KG1 (cell line): ENCODE results near the gene BEAN1.

Experiments used
- DNase-seq: peaks from one replicate; lab custom pipeline; 2025; lab: John Stamatoyannopoulos, UW

The BEAN1 gene, protein sequence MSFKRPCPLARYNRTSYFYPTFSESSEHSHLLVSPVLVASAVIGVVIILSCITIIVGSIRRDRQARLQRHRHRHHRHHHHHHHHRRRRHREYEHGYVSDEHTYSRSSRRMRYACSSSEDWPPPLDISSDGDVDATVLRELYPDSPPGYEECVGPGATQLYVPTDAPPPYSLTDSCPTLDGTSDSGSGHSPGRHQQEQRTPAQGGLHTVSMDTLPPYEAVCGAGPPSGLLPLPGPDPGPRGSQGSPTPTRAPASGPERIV

DNA sequence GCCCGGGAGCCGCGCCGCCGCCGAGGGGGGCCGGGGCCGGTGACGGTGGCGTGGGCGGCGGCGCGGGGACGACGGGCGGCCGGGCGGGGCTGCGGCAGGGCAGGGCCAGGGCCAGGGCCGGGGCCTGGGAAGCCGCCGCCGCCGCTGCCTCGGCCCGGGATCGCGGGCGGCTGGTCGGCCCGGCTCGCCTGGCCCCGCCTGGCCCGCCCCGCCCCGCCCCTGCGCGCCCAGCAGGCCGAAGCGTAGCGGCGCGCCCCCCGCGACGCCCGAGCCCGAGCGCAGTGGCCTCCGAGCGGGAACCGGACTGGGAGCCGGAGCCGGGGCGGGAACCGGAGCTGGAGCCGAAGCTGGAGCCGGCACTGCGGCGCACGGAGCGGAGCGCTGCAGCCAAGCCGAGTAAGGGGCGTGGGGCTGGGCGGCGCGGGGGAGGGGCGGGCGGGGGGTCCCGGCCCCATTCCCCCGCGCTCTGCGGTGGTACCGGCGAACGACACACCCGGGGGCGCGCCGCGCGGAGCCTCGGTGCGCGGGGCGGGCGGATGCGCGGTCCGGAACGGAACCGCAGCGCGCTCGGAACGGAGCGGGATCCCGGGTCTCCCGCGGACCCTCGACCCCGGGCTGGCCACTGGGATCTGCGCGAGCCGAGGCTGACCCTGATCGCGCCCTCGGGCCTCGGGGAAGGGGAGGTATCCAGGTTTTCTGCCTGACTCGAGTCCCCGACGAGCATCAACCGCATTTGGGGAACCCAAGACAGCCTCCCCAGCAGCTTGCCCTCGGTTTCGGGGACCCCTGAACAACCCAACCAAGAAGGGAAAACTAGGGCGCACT lies at the start of gene BEAN1:
TSS of gene BEAN1 (plus strand) at position 260 of the 825 bp plus-strand sequence. CDS start 10,382 bp downstream, outside the sequence.
- no peak for DNase-seq

DNA sequence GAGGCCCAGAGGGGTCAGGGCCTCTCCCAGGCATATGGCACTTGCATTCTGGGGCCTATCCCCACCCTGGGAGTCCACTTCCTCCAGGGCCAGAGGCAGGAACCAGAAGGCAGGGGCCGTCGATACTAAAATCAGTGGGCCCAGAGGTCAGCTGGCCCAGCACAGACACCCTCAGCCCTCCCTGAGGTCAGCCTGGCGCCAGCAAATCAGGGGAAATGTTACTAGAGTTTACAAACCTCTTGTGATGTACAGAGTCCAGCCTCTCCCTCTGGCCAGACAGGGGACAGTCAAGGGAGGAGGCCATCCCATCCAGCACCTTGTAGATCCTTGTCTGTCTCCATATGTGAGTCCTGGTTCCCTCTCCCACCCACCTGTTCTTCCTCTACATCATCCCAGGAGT lies 49.8 kb upstream of the BEAN1 start:
- no peak for DNase-seq

DNA sequence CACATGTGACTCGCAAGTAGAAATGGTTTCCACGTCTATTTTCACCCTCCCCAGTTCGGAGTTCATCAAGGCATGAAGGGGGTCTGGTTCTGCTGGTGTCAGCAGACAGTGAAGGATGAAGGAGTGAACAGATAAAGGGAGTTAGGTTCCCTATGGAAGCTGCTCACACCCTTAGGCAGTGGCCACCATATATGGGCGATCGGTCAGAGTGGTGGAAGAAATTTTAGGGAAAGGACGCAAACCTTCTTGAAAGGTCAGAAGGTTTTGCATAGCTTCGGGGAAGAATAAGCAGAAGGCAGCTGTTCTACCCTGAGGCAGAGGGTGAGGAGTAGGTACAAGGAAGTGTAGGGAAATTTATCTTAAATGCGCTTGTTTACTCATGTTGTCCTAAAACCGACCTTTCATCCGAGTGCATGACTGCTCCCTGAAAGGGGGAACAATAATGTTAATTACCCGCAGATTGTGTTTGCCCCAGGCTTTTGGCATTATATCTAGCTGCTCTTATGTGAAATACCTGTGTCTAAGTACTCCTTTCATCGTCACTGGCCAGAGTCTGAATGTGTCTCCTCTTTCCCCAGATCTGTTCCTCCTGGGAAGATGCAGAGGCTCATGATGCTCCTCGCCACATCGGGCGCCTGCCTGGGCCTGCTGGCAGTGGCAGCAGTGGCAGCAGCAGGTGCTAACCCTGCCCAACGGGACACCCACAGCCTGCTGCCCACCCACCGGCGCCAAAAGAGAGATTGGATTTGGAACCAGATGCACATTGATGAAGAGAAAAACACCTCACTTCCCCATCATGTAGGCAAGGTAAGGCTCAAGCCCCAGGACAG lies 48.1 kb upstream of the BEAN1 start:
- no peak for DNase-seq

DNA sequence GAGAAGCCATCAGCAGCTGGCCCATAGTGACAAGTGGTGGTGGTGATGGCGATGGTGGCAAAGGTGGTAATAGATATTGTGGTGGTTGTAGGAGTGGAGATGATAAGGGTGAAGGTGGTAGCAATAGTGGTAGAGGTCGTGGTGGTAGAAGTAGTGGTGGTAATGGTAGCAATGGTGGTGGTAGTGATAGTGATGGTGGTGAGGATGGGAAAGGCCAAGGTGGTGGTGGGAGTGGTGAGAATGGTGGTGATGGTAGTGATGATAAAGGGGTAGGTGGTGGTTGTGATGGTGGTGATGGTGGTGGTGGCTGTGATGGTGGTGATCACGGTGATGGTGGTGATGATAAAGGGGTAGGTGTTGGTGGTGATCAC lies 47.5 kb upstream of the BEAN1 start:
- no peak for DNase-seq

DNA sequence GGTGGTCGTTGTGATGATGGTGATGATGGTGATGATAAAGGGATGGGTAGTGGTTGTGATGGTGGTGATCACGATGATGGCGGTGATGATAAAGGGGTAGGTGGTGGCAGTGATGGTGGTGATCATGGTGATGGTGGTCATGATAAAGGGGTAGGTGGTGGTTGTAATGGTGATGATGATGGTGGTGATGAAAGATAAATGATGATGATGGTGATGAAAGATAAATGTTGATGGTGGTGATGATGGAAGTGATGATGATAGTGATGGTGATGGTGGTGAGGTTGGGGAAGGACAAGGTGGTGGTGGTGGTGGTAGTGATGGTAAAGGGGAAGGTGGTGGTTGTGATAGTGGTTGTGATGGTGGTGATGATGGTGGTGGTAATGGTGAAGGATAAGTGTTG lies 46.7 kb upstream of the BEAN1 start:
- DNase-seq = no peak

DNA sequence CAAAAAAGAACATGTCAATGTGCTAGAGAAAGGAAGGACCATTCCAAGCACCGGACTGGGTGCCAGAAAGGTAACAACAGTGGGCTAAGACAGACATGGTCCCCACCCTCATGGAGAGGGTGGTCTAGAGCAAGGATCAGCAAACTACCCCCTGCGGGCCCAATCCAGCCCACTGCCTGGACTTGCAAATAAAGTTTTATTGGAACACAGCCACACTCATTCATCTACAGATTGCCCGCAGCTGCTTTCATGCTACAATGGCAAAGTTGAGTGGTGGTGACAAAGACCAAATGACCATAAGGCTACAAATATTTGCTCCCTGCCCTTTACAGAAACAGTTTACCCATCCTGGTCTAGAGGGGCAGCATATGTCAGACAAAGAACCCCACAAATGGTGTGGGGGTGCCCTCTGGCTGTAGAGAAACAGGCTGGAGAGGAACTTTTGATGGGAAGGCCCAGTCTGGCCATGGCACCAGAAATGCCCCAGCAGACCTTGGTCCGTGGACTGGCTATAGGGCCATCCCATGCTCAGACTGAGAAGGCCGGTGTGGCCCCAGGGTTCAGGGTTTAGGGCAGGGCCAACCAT lies 45.4 kb upstream of the BEAN1 start:
- no peak for DNase-seq

DNA sequence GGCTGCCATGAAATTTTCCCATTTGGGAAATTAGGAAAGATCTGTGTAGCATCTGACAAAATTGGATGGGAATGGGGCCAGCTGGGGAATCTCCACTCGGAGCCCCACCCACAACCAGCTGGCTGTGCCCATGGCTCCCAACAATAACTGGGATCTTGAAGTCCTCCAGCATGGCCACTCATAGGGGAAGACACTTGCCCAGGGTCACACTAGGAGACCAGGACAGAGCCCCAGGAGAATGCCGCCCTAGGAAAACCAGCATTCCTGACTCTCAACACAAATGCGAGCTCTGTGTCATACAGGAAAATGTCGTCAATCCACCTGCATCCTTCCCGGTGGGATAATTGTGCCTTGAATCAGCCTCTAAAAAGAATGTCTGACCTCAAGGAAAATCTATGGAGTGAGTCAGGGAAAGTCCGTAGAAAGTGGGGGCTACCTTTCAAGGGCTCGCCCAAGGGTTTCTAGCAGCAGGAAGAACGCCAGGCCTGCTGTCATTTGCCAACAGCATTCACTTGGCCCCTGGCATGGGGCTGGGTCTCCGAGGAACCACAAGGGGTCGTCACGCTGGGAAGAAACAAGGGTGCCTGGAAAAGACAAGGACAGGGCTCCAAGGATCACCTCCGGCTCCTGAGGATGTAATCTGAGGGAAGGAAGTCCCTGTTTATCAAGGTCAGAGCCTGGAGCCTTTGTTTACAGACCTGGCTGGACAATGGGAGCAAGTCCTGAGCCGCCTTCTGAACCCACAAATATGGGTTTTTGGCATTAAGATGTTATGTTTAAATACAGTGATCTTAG lies 44.7 kb upstream of the BEAN1 start:
- no peak for DNase-seq

DNA sequence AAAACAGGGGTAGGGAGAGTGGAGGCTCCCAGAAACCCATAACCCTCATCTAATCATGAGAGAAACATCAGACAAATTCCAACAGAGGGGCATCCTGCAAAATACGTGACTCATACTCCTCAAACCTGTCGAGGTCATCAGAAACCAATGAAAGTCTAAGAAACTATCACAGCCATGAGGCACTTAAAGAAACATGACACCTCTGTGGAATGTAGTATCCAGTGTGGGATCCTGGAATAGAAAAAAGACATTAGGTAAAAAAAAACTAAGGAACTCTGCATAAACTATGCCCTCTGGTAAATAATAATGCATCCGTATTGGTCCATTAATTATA lies 44.2 kb upstream of the BEAN1 start:
- DNase-seq = no peak

DNA sequence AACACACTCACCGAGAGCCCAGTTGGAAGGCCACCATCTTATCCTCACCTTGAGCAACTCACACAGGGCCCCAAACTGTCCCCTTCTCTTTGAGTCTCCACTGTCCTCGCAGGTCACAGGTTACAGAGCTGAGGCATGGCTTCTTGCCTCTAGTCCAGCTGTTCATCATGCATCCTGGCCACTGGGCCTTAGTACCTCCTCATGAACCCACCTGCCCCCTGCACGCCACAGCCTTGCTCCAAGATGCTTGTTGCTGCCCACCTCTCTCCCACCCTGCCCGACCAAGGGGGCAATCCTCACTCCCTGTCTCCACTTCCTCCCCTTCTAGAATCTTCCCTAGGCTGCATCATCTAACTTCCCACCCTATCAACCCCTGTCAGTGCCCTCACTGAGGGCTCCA lies 43.5 kb upstream of the BEAN1 start:
- no peak for DNase-seq

DNA sequence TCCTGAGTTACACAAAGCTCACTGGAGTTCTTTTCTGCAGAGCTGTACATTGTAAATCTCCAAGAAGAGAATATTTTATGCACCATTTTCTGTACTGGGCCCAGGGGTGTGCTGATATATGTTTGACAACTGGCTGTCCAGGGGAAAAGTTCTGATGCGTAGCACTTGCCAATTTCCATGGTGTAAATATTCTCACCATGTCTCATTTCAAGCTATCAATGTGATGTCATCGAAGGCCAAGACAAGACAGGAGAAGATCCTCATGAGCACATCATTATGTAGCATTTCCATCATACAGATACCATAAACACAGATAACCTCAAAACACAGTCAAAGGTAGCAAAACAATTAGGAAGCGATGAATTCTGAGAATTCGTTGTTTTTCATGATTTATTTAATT lies 41.7 kb upstream of the BEAN1 start:
- DNase-seq = no peak

DNA sequence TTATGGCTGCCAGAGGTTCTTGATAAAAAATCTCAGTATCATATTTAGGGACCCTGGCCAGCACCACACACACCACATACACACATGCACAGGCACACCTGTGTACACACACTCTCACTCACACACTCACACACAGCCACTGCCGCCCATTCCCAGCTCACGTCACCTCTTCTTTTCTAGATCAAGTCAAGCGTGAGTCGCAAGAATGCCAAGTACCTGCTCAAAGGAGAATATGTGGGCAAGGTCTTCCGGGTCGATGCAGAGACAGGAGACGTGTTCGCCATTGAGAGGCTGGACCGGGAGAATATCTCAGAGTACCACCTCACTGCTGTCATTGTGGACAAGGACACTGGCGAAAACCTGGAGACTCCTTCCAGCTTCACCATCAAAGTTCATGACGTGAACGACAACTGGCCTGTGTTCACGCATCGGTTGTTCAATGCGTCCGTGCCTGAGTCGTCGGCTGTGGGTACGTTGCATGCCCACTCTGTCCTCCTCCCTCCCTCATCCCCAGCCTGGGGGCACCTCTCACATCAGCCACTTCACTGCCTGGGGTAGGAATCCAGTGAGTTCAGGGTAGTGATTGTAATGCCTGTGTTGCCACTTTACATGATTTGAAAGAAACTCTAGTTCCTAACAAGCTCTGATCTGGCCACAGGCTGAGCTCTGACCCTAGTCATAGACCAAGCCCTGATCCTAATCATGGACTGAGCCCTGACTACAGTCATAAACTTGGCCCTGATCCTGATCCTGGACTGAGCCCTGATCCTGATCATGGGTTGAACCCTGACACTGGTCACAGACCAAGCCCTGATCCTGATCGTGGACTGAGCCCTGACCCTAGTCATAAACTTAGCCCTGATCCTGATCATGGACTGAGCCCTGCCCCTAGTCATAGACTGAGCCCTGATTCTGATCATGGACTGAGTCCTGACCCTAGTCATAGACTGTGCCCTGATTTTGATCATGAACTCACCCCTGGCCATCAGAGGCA lies 40.2 kb upstream of the BEAN1 start:
- DNase-seq = no peak

DNA sequence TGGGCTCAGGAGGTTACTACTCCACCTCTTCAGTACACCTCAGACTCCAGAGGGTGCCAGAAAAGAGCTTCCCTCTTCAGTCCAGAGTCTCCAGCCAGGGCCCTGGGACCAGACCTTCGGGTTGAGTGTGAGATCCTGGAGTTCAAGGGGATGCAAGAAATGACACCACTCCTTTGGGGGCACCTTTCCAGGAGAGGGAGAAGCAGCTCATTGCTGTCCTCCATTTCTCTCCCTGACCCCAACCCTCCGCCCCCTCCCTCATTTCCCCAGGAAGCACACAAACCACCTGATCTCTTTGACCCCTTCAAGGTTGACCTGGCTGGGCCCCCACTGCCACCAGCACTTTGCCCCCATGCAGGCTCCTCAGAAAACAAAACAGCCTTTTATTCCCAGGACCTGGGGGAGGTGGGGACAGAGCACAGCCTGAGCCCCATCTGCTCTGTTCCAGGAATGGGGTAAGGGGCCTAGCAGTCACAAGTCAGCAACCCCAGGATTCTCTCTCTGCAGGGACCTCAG lies 39.2 kb upstream of the BEAN1 start:
- no peak for DNase-seq

DNA sequence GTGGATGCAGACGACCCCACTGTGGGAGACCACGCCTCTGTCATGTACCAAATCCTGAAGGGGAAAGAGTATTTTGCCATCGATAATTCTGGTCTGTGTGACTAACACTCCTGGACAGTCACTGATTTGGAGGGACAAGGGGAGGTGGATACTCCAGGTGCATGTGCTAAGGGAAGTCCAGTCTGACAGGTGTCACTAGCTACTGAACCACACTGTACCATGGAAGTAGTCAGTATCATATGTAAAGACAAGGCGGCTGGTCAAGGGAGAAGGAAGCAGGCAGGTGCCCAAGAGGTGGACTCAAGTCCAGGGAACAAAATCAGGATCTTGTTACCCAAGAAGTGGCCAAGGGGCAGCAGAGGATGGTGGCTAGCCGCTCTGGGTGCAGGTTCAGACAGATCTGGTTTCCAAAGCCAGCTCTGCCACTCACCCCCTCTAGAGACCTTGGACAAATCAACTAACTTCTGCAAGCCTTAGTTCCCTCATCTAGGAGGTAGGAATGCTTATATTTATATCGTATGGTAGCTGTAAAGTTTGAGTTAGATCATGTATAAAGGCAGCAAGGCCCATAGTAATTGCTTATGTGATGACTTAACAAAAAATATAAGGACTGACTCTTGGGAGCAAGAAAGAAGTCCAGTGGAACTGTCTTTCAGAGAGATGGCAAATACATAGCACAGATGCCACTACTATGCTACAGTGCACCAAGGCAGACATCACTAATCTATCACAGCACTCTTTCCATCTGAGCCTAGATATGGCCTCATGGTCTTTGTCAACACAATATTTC lies 38.5 kb upstream of the BEAN1 start:
- DNase-seq = no peak

DNA sequence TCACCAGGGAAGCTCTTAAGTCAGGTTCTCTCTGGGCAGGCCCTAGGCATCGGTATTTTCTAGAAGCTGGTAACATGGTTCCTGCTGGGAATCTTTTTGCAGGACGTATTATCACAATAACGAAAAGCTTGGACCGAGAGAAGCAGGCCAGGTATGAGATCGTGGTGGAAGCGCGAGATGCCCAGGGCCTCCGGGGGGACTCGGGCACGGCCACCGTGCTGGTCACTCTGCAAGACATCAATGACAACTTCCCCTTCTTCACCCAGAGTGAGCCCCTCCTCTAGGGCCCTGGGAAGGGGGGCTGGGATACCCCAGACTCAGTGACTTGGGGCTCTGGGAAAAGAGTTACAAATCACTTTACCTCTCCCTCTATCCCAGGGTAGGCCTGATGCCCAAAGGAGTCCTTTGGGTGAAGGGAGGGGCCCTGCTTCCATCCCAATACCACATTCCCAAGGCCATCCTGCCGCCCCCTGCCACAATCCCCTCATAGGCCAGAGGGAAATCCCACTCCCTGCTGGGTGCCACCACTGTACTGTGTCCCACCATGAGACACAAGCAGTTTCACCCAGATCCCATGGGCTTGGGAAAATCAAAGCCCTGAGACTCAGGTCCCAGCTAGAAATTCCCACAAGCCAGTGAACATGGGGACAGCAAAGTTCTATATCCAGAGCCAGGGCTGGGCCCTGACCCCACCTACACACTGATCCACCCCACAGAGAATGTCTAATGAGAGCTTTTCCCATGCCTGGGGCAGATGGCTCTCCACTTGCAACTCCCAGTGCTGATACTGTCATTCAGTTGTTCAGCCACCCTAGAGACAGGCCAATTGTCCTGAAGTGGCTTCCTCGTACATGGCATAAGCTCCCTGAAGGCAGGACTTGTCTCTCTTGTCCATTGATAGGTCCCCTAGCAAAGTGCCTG lies 37.6 kb upstream of the BEAN1 start:
- no peak for DNase-seq

DNA sequence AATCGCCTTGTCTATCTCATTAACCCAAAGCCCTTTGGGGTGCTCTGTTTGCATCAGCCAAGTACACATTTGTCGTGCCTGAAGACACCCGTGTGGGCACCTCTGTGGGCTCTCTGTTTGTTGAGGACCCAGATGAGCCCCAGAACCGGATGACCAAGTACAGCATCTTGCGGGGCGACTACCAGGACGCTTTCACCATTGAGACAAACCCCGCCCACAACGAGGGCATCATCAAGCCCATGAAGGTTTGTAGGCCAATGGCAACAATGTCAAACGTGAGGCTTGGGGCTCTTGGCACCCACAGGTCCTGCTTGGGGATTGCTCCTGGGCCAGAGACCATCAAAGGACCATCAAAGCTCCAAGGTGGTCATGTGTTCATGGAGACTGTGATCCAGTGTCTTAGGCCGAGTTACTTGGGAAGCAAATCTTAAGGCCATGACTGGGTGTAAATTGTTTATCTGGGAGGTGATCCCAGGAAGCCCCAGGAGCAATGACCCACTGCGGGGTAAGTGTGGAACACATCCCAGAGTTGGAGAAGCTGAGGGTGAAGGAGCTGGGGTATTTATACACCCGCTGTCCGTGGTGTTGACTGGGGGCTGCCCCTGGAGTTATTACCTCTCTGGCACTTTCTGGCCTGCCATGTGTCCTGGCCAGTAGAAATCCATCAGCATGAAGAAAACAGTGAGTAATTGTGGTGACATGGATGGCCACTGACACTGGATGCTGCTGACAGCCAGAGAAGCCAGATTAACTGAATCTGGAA lies 36.6 kb upstream of the BEAN1 start:
- DNase-seq = no peak

DNA sequence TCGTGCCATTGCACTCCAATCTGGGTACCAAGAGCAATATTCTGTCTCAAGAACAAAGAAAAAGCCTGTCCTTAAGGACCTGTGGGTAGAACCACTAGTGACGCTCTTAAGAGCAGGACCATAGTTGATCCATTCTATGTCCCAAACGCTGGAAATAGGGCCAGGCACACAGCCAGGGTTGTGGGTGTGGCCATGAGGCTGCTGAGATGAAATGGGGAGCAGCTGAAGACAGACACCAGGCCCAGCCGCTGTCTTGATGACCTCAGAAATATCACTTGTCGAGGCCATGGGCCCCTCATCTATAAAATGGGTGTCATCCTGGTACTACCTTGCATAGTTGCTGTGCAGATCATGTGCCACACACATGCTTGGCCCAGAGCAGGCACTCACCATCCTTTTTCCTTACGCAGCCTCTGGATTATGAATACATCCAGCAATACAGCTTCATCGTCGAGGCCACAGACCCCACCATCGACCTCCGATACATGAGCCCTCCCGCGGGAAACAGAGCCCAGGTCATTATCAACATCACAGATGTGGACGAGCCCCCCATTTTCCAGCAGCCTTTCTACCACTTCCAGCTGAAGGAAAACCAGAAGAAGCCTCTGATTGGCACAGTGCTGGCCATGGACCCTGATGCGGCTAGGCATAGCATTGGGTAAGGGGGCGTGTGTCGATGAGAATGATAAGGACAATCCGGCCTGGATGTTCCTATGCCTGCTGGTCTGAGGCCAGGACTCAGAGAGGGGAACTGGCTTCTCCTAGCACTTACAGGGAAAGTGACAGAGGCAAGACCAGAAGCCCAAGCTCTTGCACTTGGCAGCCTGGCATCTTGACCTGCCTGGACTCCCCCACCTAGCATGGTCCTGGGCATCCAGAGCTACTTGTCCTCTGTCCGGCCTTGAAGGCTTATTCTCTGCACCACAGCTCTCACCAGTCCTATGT lies 35.1 kb upstream of the BEAN1 start:
- no peak for DNase-seq
